H1 (cell line): ENCODE measurements around the gene TMEM140. TPM values are rescaled to one million over a fixed set of nuclear protein-coding genes. Genes with fewer than 3 reads are reported as not detected.

ENCODE experiments used
- CTCF ChIA-PET: fragments of 300-600 bp; sonication (Branson Sonifier 250); formaldehyde crosslinking; loops from one replicate; lab custom pipeline; 2021; ENCODE audit not compliant: partially characterized antibody; lab: Charles Lee
- POLR2A ChIA-PET: fragments of 300-600 bp; sonication (Branson Sonifier 250); formaldehyde crosslinking; loops from one replicate; lab custom pipeline; 2021; ENCODE audit warnings: inconsistent platforms; ENCODE audit not compliant: partially characterized antibody; lab: Charles Lee
- DNase-seq, 2 experiments: peaks; one replicate each; pipeline versions ENCODE4 v3.0.0 to v3.0.0-alpha.2; 2010 to 2022; ENCODE audit warnings: low spot score in 2 of 2, low read depth in 1 of 2, mixed read lengths in 1 of 2
- FAIRE-seq: peaks from 2 replicates; lab custom pipeline; 2011; peaks lifted over from hg19 to GRCh38; lab: Jason Lieb, UNC
- H2AFZ ChIP-seq: 2 replicates; pipeline ENCODE4 v1.8.1; 2012; ENCODE audit warnings: low read length, inconsistent platforms
- H2AK5ac ChIP-seq: 2 replicates; pipeline ENCODE4 v1.6.1; 2013; ENCODE audit warnings: low read depth, low read length
- H2BK120ac ChIP-seq: replicated peaks from 2 replicates; pipeline ENCODE3; 2013; ENCODE audit warnings: low read depth, low read length, inconsistent platforms
- H2BK12ac ChIP-seq: 2 replicates; pipeline ENCODE4 v1.6.1; 2013; ENCODE audit warnings: low read depth, low read length
- H2BK15ac ChIP-seq: 2 replicates; pipeline ENCODE4 v1.6.1; 2013; ENCODE audit warnings: low read length
- H2BK20ac ChIP-seq: 2 replicates; pipeline ENCODE4 v1.6.1; 2013; ENCODE audit warnings: low read length
- H2BK5ac ChIP-seq: 2 replicates; pipeline ENCODE4 v1.6.1; 2013; ENCODE audit warnings: low read depth, low read length
- H3K14ac ChIP-seq: 2 replicates; pipeline ENCODE4 v1.6.1; 2013; ENCODE audit warnings: inconsistent platforms; ENCODE audit not compliant: insufficient read length
- H3K18ac ChIP-seq: 2 replicates; pipeline ENCODE4 v1.6.1; 2013; ENCODE audit warnings: low read length; ENCODE audit errors: extremely low read depth
- H3K23ac ChIP-seq: 2 replicates; pipeline ENCODE4 v1.6.1; 2013; ENCODE audit warnings: inconsistent platforms; ENCODE audit not compliant: insufficient read length
- H3K23me2 ChIP-seq: 2 replicates; pipeline ENCODE4 v1.6.1; 2013; ENCODE audit warnings: low read depth, low read length
- H3K27ac ChIP-seq: 2 replicates; pipeline ENCODE4 v1.6.1; 2011; ENCODE audit warnings: low read depth, low read length, inconsistent platforms
- H3K27me3 ChIP-seq, 4 experiments: replicated peaks in 1 of 4; 1 replicate in 1 of 4; 2 replicates in 3 of 4; pipeline versions ENCODE4 v1.6.1 to v1.8.1; 2011 to 2013; ENCODE audit warnings: low read length in 3 of 4, mild to moderate bottlenecking in 3 of 4, inconsistent platforms in 2 of 4, mixed read lengths in 2 of 4, moderate library complexity in 1 of 4; ENCODE audit not compliant: control insufficient read depth in 3 of 4, insufficient read depth in 3 of 4; ENCODE audit errors: extremely low read depth in 1 of 4
- H3K36me3 ChIP-seq, 4 experiments: 2 replicates each; pipeline versions ENCODE4 v1.6.1 to v1.8.1; 2011 to 2013; ENCODE audit warnings: mild to moderate bottlenecking in 4 of 4, low read length in 3 of 4, moderate library complexity in 2 of 4, control low read depth in 1 of 4, inconsistent platforms in 1 of 4; ENCODE audit not compliant: insufficient read depth in 4 of 4, control insufficient read depth in 2 of 4
- H3K4ac ChIP-seq: replicated peaks from 2 replicates; pipeline ENCODE3; 2013; ENCODE audit warnings: low read length, low read depth, mixed read lengths, inconsistent platforms; ENCODE audit not compliant: insufficient read length
- H3K4me1 ChIP-seq, 4 experiments: replicated peaks in 1 of 4; 1 replicate in 1 of 4; 2 replicates in 3 of 4; pipeline versions ENCODE4 v1.6.1 to v1.8.1; 2011 to 2013; ENCODE audit warnings: low read length in 3 of 4, inconsistent platforms in 2 of 4, mixed read lengths in 1 of 4; ENCODE audit not compliant: insufficient read depth in 4 of 4, control insufficient read depth in 3 of 4
- H3K4me2 ChIP-seq, 2 experiments: 2 replicates each; pipeline versions ENCODE4 v1.6.1 to v1.8.1; 2011 to 2013; ENCODE audit warnings: low read depth in 2 of 2, low read length in 2 of 2, control low read depth in 1 of 2, inconsistent platforms in 1 of 2, mild to moderate bottlenecking in 1 of 2; ENCODE audit not compliant: insufficient read depth in 1 of 2
- H3K4me3 ChIP-seq, 4 experiments: fragments of 200-600, 300-600 bp in 1 of 4; sonication (generic), shearing (Covaris generic), sonication (Bioruptor Twin) in 1 of 4; 2 replicates each; pipeline versions ENCODE4 v1.5.1 to v1.8.1; 2011 to 2016; ENCODE audit warnings: low read length in 4 of 4, low read depth in 3 of 4, control low read depth in 2 of 4, inconsistent platforms in 2 of 4, mild to moderate bottlenecking in 2 of 4, mixed read lengths in 1 of 4, moderate library complexity in 1 of 4; ENCODE audit not compliant: insufficient read depth in 2 of 4; ENCODE audit errors: extremely low read depth in 1 of 4
- H3K56ac ChIP-seq: replicated peaks from 2 replicates; pipeline ENCODE3; 2013; ENCODE audit warnings: low read depth, mild to moderate bottlenecking, mixed read lengths, low read length, inconsistent platforms; ENCODE audit not compliant: insufficient read length
- H3K79me1 ChIP-seq: 2 replicates; pipeline ENCODE4 v1.6.1; 2013; ENCODE audit warnings: low read depth, low read length, control low read depth
- H3K79me2 ChIP-seq, 2 experiments: 2 replicates each; pipeline versions ENCODE4 v1.6.1 to v1.8.1; 2012 to 2013; ENCODE audit warnings: low read length in 2 of 2, mild to moderate bottlenecking in 2 of 2, inconsistent platforms in 1 of 2; ENCODE audit not compliant: insufficient read depth in 2 of 2, control insufficient read depth in 1 of 2
- H3K9ac ChIP-seq, 4 experiments: replicated peaks in 1 of 4; 1 replicate in 1 of 4; 2 replicates in 3 of 4; pipeline versions ENCODE4 v1.6.1 to v1.8.1; 2011 to 2013; ENCODE audit warnings: low read depth in 3 of 4, low read length in 3 of 4, control low read depth in 2 of 4, mild to moderate bottlenecking in 2 of 4, moderate library complexity in 2 of 4, inconsistent platforms in 1 of 4; ENCODE audit errors: extremely low read depth in 1 of 4
- H3K9me3 ChIP-seq, 2 experiments: 2 replicates each; pipeline versions ENCODE4 v1.6.1 to v1.8.1; 2012 to 2013; ENCODE audit warnings: mild to moderate bottlenecking in 2 of 2, moderate library complexity in 2 of 2, control low read depth in 1 of 2, inconsistent platforms in 1 of 2, low read depth in 1 of 2, low read length in 1 of 2, mixed read lengths in 1 of 2; ENCODE audit not compliant: insufficient read depth in 2 of 2
- H4K20me1 ChIP-seq, 2 experiments: replicated peaks in 1 of 2; 2 replicates each; pipeline versions ENCODE3 to v1.8.1; 2011 to 2013; ENCODE audit warnings: inconsistent platforms in 2 of 2, low read length in 2 of 2, mild to moderate bottlenecking in 1 of 2; ENCODE audit not compliant: insufficient read depth in 2 of 2, control insufficient read depth in 1 of 2
- H4K5ac ChIP-seq: 2 replicates; pipeline ENCODE4 v1.6.1; 2013; ENCODE audit warnings: low read length, low read depth, mixed read lengths, inconsistent platforms; ENCODE audit not compliant: insufficient read length
- H4K8ac ChIP-seq: 2 replicates; pipeline ENCODE4 v1.8.0; 2013; ENCODE audit warnings: mild to moderate bottlenecking, moderate library complexity, low read length, inconsistent platforms; ENCODE audit not compliant: insufficient read depth; ENCODE audit errors: extremely low read depth
- H4K91ac ChIP-seq: replicated peaks from 2 replicates; pipeline ENCODE3; 2013; ENCODE audit warnings: low read length, mixed read lengths, inconsistent platforms; ENCODE audit not compliant: insufficient read length
- CHD1 ChIP-seq: IDR thresholded peaks from 2 replicates; pipeline ENCODE4 v1.6.1; 2012; ENCODE audit warnings: low read depth, low read length, improper control_type of control experiment
- EP300 ChIP-seq, 2 experiments: IDR thresholded peaks; 1 replicate in 1 of 2; 2 replicates in 1 of 2; pipeline ENCODE4 v1.6.1; 2011 to 2012; ENCODE audit warnings: low read depth in 2 of 2, low read length in 2 of 2, mild to moderate bottlenecking in 2 of 2, borderline replicate concordance in 1 of 2, inconsistent platforms in 1 of 2, moderate library complexity in 1 of 2
- GTF2F1 ChIP-seq: IDR thresholded peaks from 2 replicates; pipeline ENCODE4 v1.6.1; 2012; ENCODE audit warnings: low read depth, low read length, improper control_type of control experiment, borderline replicate concordance
- JUN ChIP-seq: IDR thresholded peaks from 2 replicates; pipeline ENCODE4 v1.6.1; 2011; ENCODE audit warnings: low read depth, mild to moderate bottlenecking, improper control_type of control experiment, low read length
- JUND ChIP-seq: IDR thresholded peaks from 2 replicates; pipeline ENCODE4 v1.6.1; 2011; ENCODE audit warnings: mild to moderate bottlenecking, improper control_type of control experiment, low read length
- TAF7 ChIP-seq: optimal IDR thresholded peaks from 2 replicates; pipeline ENCODE3; 2011; ENCODE audit warnings: low read depth, mild to moderate bottlenecking, inconsistent platforms, low read length, moderate library complexity, borderline replicate concordance
- YY1 ChIP-seq: IDR thresholded peaks from 2 replicates; pipeline ENCODE4 v1.6.1; 2011; ENCODE audit warnings: low read depth, mild to moderate bottlenecking, low read length
- WGBS, 2 experiments: shearing (Covaris generic) in 1 of 2; methylation state at CpG; one replicate each; pipeline versions ENCODE4 v1.1.6 to v1.1.7; 2013 to 2015; ENCODE audit warnings: low lambda C conversion rate in 2 of 2, mixed read lengths in 2 of 2, inconsistent platforms in 1 of 2, low coverage in 1 of 2, missing lambda C conversion rate in 1 of 2; ENCODE audit not compliant: insufficient replicate concordance in 2 of 2, insufficient coverage in 1 of 2, insufficient read length in 1 of 2; ENCODE audit errors: extremely low coverage in 1 of 2, missing lambda C conversion rate in 1 of 2; 5-methylcytosine and 5-hydroxymethylcytosine counted together
- polyA plus RNA-seq, 7 experiments: library from polyadenylated mRNA; depleted of rRNA in 3 of 7; stranded (reverse) in 5 of 7; unstranded in 2 of 7; fragments of >200 nt in 5 of 7; fragments of 200-250 nt in 2 of 7; gene quantifications; 1 replicate in 5 of 7; 2 replicates in 1 of 7; 4 replicates in 1 of 7; pipeline versions ENCODE4 v1.2.1 to v1.2.3, GENCODE V29; 2011 to 2013; ENCODE audit warnings: missing spikeins in 2 of 7, mixed read lengths in 2 of 7
- total RNA-seq: library from RNA; stranded (reverse); fragmentation: NEBNext Ultra II Directional; extraction: Animal tissue kit (Norgen Biotek cat#: 25700); gene quantifications from 2 replicates; pipeline ENCODE4 v1.2.1, GENCODE V29; 2021

TMEM140 gene
- total and polyA plus RNA-seq, 2 of the 8 experiments (the other 6 are each of a cell fraction or from before 2014, with no cell fraction given), result not detected

DNA sequence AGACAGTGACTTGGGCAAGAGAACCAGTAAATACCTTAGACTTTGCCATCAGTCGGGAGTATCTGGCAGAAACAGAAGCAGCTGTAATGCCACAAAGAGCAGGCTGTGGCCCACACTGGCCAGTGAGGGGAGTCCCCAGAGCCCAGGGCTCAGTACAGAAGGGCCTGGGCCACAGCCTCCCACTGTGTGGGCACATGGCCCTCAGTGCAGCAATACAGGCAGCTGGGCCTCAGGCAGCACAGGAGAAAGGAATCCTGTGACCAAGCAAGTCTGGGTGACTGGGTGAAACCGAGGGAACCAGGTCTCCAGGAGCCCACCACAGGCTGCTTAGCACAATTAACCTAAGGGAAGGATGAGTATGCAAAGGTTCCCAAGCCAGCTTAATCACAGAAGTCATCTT, 49.5 kb downstream of the TMEM140 start:
- H3K27ac ChIP-seq, result no peak overlapping the region
- 73% methylated on average over 2 of the region's 2 CpGs; no CpG with 5 or more reads in 1 of the 2 experiments for WGBS, 2 experiments
- DNase-seq (no peak), FAIRE-seq (no peak)
- H2BK20ac ChIP-seq, result no peak overlapping the region
- CTCF ChIA-PET, result no interaction called here
- H3K56ac ChIP-seq, result no peak overlapping the region
- no peak overlapping the region for H2BK5ac ChIP-seq
- no peak overlapping the region for H3K14ac ChIP-seq
- no peaks in the 10 kb centered on the region for H3K23me2 ChIP-seq
- no peaks in the 10 kb centered on the region for H3K27me3 ChIP-seq
- no peak overlapping the region for H2AFZ ChIP-seq
- H4K8ac ChIP-seq, result no peak overlapping the region
- peaks cover 0 to 6% (median 0%) of the 10 kb centered on the region in 4 experiments; a peak in 1 of 8 replicates for H3K36me3 ChIP-seq
- no peaks in the 10 kb centered on the region for H3K79me2 ChIP-seq
- no peak overlapping the region for H4K91ac ChIP-seq
- H2BK15ac ChIP-seq, result no peak overlapping the region
- H3K4me3 ChIP-seq, result no peak overlapping the region
- no peak overlapping the region for H3K4ac ChIP-seq
- H3K79me1 ChIP-seq, result no peaks in the 10 kb centered on the region; the same call in 1 of the 2 replicates
- H3K4me1 ChIP-seq, result peaks cover 0 to 6% (median 2%) of the 10 kb centered on the region in 4 experiments; a peak in 3 of 7 replicates
- H4K5ac ChIP-seq, result no peak overlapping the region
- no peak overlapping the region for H2BK120ac ChIP-seq
- no peaks in the 10 kb centered on the region for H3K9me3 ChIP-seq
- peaks cover 0 to 2% of the 10 kb centered on the region in 2 experiments for H4K20me1 ChIP-seq
- no peak overlapping the region for H2AK5ac ChIP-seq
- no peak overlapping the region for H3K4me2 ChIP-seq
- no peak overlapping the region for H2BK12ac ChIP-seq
- no peak overlapping the region for H3K9ac ChIP-seq
- POLR2A ChIA-PET, result interaction anchor here (1.7 kb wide), 1 partner anchor 13 kb away, joined by 4 read pairs; no protein-coding TSS in a partner anchor
- no peak overlapping the region for H3K23ac ChIP-seq
- no peak overlapping the region for H3K18ac ChIP-seq
- TF ChIP-seq JUN, result no peak
- no peak for TF ChIP-seq TAF7
- TF ChIP-seq YY1, result no peak
- TF ChIP-seq GTF2F1, result no peak
- no peak for TF ChIP-seq EP300 (IDR thresholded peaks at IDR 0.05; ENCODE audit: borderline replicate concordance in 1 of 2, low read depth in 2 of 2, low read length in 2 of 2)
- TF ChIP-seq CHD1, result no peak
- TF ChIP-seq JUND, result no peak
